ENCODE data around the gene EPB41L4B. TPM values are rescaled to one million over a fixed set of nuclear protein-coding genes. Genes with fewer than 3 reads are reported as not detected.
A peak's percentile ranks its signal among the peaks of the same experiment; 100 is the strongest.

EPB41L4B gene
- total and polyA plus RNA-seq, 12 donors: 0.20 to 15.2 (median 4.4) TPM

GRCh38 chr9:109355564-109356297 is 34.9 kb upstream of the EPB41L4B start:
- DNase-seq (no peak), ATAC-seq (no peak)
- Histone ChIP-seq H3K9me3 (no peaks in the 10 kb centered on the region), H3K27me3 (peaks cover 0 to 4% (median 0%) of the 10 kb centered on the region in 7 donors), H3K36me3 (no peaks in the 10 kb centered on the region), H3K4me3 (no peak overlapping the region), H3K27ac (no peak overlapping the region), H3K4me1 (no peaks in the 10 kb centered on the region)
- intact Hi-C loops (cut with DNase I): no loop called here
- 85 to 86% methylated on average over 21 of the region's 21 CpGs for WGBS, 2 donors
- TF ChIP-seq, protein P1, sequence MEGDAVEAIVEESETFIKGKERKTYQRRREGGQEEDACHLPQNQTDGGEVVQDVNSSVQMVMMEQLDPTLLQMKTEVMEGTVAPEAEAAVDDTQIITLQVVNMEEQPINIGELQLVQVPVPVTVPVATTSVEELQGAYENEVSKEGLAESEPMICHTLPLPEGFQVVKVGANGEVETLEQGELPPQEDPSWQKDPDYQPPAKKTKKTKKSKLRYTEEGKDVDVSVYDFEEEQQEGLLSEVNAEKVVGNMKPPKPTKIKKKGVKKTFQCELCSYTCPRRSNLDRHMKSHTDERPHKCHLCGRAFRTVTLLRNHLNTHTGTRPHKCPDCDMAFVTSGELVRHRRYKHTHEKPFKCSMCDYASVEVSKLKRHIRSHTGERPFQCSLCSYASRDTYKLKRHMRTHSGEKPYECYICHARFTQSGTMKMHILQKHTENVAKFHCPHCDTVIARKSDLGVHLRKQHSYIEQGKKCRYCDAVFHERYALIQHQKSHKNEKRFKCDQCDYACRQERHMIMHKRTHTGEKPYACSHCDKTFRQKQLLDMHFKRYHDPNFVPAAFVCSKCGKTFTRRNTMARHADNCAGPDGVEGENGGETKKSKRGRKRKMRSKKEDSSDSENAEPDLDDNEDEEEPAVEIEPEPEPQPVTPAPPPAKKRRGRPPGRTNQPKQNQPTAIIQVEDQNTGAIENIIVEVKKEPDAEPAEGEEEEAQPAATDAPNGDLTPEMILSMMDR (IDR thresholded peaks at IDR 0.05): no peak

- Histone ChIP-seq H3K27ac (no peak overlapping the region), H3K36me3 (no peaks in the 10 kb centered on the region), H3K4me3 (no peak overlapping the region), H3K27me3 (peaks cover 0 to 4% (median 0%) of the 10 kb centered on the region in 7 donors), H3K4me1 (peaks cover 0 to 5% (median 0%) of the 10 kb centered on the region in 9 donors), H3K9me3 (no peaks in the 10 kb centered on the region)
- no peak for ATAC-seq
- TF ChIP-seq, protein P1 (IDR thresholded peaks at IDR 0.05): no peak
- intact Hi-C loops (cut with DNase I): no loop called here
- 74 to 80% methylated on average over 2 of the region's 2 CpGs for WGBS, 2 donors
- DNase-seq: no peak
Measured at GRCh38 chr9:109354190-109354589, 33.3 kb upstream of the EPB41L4B start.

GRCh38 chr9:109351032-109351431 is 30.2 kb upstream of the EPB41L4B start:
- no peak for ATAC-seq
- H3K27me3 ChIP-seq: peaks cover 0 to 7% (median 0%) of the 10 kb centered on the region in 7 donors
- H3K27ac ChIP-seq: no peak overlapping the region
- no peaks in the 10 kb centered on the region for H3K9me3 ChIP-seq
- DNase-seq: no peak
- 68 to 83% methylated on average over 5 of the region's 5 CpGs for WGBS, 2 donors
- peaks cover 0 to 7% (median 0%) of the 10 kb centered on the region in 9 donors for H3K4me1 ChIP-seq
- no peaks in the 10 kb centered on the region for H3K36me3 ChIP-seq
- intact Hi-C loops (cut with DNase I): no loop called here
- TF ChIP-seq, protein P1 (IDR thresholded peaks at IDR 0.05): no peak
- no peak overlapping the region for H3K4me3 ChIP-seq

DNA sequence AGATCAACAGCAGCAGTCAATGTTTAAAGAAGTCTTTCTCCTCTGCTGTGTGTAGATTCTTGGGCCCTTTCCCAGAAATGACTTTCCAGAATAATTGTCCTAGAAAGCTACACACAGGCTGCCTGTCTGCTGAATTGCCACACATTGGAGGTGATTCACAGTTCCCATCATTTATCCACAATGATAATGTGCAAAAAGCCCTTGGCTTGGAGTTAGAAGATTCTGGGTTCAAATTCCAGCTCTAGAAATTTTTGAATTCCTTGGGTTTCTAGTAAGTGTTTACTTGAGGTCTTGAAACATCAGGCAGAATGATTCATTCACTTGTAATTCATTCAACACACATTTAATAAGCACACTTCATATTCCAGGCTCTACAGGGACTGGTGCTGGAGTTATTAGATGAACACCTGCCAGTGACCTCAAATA is 28.6 kb upstream of the EPB41L4B start:
- ATAC-seq (peak in 2 of 8 donors; percentile 41 to 77), DNase-seq (no peak)
- intact Hi-C loops (cut with DNase I): no loop called here
- no peaks in the 10 kb centered on the region for H3K36me3 ChIP-seq
- no peak overlapping the region for H3K27ac ChIP-seq
- H3K4me1 ChIP-seq: peaks cover 0 to 7% (median 0%) of the 10 kb centered on the region in 9 donors
- H3K9me3 ChIP-seq: no peaks in the 10 kb centered on the region
- no peak overlapping the region for H3K4me3 ChIP-seq
- TF ChIP-seq, protein P1 (IDR thresholded peaks at IDR 0.05): no peak
- H3K27me3 ChIP-seq: peaks cover 0 to 9% (median 0%) of the 10 kb centered on the region in 7 donors

All from heart right ventricle (tissue), 16 donors.